ENCODE measurements around the gene SH3BP2.

SH3BP2 gene

DNA sequence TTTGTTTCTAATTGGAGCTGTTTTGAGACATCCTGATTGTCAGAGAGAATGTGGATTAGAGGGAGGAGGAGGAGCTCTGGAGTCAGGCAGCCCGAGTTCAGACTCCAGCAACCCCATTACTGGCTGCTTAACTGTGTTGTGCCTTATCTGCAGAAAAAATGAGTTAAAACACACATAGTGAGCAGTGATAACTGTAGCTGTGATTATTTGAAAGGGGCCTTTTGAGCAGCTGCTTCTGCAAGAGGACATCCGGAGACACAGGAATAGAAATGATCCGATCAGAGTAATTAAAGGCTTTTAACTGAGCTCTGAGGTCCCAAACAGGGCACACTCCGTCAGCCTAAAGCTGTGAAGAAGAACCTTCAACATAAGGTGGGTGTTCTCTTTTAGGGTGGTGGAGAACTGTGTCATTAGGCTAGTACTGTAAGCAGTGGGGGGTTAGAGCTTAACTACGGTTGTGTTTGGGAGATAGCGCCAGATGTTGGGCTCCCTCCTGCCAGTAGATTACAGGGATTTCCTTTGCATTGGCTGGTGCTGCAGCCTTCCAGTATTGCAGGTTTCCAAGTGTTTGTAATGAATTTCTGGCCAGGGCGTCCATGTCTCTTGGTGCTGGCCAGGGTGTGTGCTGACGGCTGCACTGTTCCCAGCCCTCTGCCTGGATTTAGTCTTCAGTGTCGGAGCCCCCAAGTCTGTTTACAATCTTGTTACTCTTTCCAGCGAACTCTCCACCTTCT lies 75.0 kb downstream of the SH3BP2 start:
- Histone ChIP-seq H3K4me3 (ENCODE audit: severe bottlenecking) (no peak overlapping the region), H3K27ac (ENCODE audit: poor library complexity, severe bottlenecking) (no peak overlapping the region), H3K4me1 (ENCODE audit: insufficient read depth, poor library complexity, severe bottlenecking) (no peaks in the 10 kb centered on the region)

DNA sequence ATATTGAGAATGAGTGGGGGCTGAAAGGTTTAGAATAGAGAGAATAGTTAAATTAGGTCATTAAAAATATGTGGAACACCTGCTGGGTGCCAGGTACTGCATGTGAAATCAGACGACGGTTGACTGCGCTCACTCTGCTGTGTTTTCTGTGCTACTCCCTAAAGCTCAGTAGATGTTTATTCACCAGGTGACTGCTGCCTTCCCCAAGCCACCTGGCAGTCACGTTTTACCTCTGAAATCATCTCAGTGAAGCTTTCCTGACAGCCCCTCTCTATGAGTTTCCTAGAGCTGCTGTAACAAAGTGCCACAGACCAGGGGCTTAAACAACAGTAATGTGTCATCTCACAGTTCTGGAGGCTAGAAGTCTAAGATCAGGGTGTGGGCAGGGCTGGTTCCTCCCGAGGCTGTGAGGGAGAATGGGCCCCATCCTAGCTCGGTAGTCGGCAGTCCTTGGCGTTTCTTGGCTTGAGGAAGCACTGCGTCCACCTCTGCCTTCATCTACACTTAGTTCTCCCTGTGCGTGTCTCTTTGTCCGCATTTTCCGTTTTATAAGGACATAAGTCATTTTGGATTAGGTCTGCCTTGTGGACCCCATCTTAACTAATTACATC lies 76.1 kb downstream of the SH3BP2 start:
- TF ChIP-seq, protein P1, sequence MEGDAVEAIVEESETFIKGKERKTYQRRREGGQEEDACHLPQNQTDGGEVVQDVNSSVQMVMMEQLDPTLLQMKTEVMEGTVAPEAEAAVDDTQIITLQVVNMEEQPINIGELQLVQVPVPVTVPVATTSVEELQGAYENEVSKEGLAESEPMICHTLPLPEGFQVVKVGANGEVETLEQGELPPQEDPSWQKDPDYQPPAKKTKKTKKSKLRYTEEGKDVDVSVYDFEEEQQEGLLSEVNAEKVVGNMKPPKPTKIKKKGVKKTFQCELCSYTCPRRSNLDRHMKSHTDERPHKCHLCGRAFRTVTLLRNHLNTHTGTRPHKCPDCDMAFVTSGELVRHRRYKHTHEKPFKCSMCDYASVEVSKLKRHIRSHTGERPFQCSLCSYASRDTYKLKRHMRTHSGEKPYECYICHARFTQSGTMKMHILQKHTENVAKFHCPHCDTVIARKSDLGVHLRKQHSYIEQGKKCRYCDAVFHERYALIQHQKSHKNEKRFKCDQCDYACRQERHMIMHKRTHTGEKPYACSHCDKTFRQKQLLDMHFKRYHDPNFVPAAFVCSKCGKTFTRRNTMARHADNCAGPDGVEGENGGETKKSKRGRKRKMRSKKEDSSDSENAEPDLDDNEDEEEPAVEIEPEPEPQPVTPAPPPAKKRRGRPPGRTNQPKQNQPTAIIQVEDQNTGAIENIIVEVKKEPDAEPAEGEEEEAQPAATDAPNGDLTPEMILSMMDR (IDR thresholded peaks at IDR 0.05; ENCODE audit: poor library complexity, severe bottlenecking): no peak

More for the DNA sequence above, 75.0 kb downstream of the SH3BP2 start:
- TF ChIP-seq, protein P1 (IDR thresholded peaks at IDR 0.05; ENCODE audit: poor library complexity, severe bottlenecking): no peak
- Histone ChIP-seq H3K36me3 (ENCODE audit: low read depth) (no peaks in the 10 kb centered on the region), H3K9me3 (ENCODE audit: severe bottlenecking) (no peaks in the 10 kb centered on the region), H3K27me3 (ENCODE audit: insufficient read depth, poor library complexity, severe bottlenecking) (no peaks in the 10 kb centered on the region)
- ATAC-seq (ENCODE audit: low read depth) (no peak), DNase-seq (ENCODE audit: low spot score) (no peak)

DNA sequence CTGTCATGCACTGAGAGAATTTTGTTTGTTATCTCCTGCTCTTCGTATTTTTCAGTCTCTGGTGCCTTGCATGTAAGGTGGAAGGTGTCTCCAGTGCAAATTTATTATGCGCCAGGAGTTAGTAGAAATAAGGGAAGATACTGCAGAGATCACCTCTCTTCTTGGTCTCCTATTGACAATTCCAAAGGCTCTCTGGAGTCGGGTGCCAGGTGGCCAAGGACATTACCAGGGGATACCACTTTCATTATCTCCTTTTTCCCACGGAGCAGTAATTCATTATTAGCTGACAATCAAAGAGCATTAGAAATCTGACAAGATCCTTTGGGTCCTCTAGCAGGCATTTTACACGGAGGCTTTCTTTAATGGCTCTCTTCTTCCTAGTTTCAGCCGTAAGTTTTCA lies 76.8 kb downstream of the SH3BP2 start:
- Histone ChIP-seq H3K27ac (ENCODE audit: poor library complexity, severe bottlenecking) (no peak overlapping the region), H3K36me3 (ENCODE audit: low read depth) (no peaks in the 10 kb centered on the region), H3K9me3 (ENCODE audit: severe bottlenecking) (no peaks in the 10 kb centered on the region), H3K27me3 (ENCODE audit: insufficient read depth, poor library complexity, severe bottlenecking) (no peaks in the 10 kb centered on the region), H3K4me3 (ENCODE audit: severe bottlenecking) (no peak overlapping the region), H3K4me1 (ENCODE audit: insufficient read depth, poor library complexity, severe bottlenecking) (no peaks in the 10 kb centered on the region)
- ATAC-seq (ENCODE audit: low read depth): no peak
- TF ChIP-seq, protein P1 (IDR thresholded peaks at IDR 0.05; ENCODE audit: poor library complexity, severe bottlenecking): no peak
- no peak for DNase-seq (ENCODE audit: low spot score)

More for the DNA sequence above, 76.1 kb downstream of the SH3BP2 start:
- ATAC-seq (ENCODE audit: low read depth): no peak
- no peak for DNase-seq (ENCODE audit: low spot score)
- Histone ChIP-seq H3K9me3 (ENCODE audit: severe bottlenecking) (no peaks in the 10 kb centered on the region), H3K4me1 (ENCODE audit: insufficient read depth, poor library complexity, severe bottlenecking) (no peaks in the 10 kb centered on the region), H3K27ac (ENCODE audit: poor library complexity, severe bottlenecking) (no peak overlapping the region), H3K27me3 (ENCODE audit: insufficient read depth, poor library complexity, severe bottlenecking) (no peaks in the 10 kb centered on the region), H3K36me3 (ENCODE audit: low read depth) (no peaks in the 10 kb centered on the region), H3K4me3 (ENCODE audit: severe bottlenecking) (no peak overlapping the region)

DNA sequence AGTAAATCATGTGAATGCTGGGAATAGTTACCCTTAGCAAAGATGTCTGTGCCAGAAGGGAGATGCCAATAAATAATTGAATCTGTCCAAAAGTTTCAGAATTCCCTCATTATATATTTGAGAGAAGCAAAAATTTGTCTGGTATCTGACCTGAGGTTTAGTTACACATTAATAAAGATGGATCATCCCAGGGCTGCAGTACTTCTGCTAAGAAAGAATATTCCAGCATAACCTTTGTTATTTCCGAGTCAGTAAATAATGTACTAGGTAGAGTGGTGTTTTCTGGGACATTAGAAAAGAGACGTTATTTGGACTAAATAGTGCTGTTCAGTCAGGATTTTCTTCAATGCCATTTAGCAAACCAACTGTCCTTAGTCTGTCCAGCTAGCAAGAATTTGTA lies 77.2 kb downstream of the SH3BP2 start:
- Histone ChIP-seq H3K9me3 (ENCODE audit: severe bottlenecking) (no peaks in the 10 kb centered on the region), H3K4me1 (ENCODE audit: insufficient read depth, poor library complexity, severe bottlenecking) (no peaks in the 10 kb centered on the region), H3K27me3 (ENCODE audit: insufficient read depth, poor library complexity, severe bottlenecking) (no peaks in the 10 kb centered on the region), H3K4me3 (ENCODE audit: severe bottlenecking) (no peak overlapping the region), H3K36me3 (ENCODE audit: low read depth) (no peaks in the 10 kb centered on the region), H3K27ac (ENCODE audit: poor library complexity, severe bottlenecking) (no peak overlapping the region)
- TF ChIP-seq, protein P1 (IDR thresholded peaks at IDR 0.05; ENCODE audit: poor library complexity, severe bottlenecking): no peak
- ATAC-seq (ENCODE audit: low read depth) (no peak), DNase-seq (ENCODE audit: low spot score) (no peak)

DNA sequence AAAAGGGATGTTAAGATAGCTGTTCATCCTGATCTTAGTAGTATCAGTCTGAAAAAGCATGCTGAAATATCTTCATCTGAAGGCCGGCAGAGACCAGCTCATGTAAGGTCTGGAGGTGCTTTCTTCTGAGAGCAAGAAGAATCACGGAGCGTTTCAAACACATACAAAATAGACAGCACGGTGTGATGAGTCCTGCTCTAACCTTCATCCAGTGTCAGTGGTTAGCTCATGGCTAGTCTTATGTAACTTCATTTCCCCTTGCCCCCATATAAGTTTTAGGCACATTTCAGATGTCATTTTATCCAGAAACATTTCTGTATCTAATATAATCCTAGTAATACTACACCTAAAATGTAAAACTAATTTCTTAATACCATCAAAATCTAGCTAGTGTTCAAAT lies 78.6 kb downstream of the SH3BP2 start:
- no peak for ATAC-seq (ENCODE audit: low read depth)
- H3K27ac ChIP-seq (ENCODE audit: poor library complexity, severe bottlenecking): no peak overlapping the region
- H3K27me3 ChIP-seq (ENCODE audit: insufficient read depth, poor library complexity, severe bottlenecking): no peaks in the 10 kb centered on the region
- no peaks in the 10 kb centered on the region for H3K9me3 ChIP-seq (ENCODE audit: severe bottlenecking)
- TF ChIP-seq, protein P1 (IDR thresholded peaks at IDR 0.05; ENCODE audit: poor library complexity, severe bottlenecking): no peak
- no peak for DNase-seq (ENCODE audit: low spot score)
- peaks cover 10% of the 10 kb centered on the region for H3K36me3 ChIP-seq (ENCODE audit: low read depth)
- no peak overlapping the region for H3K4me3 ChIP-seq (ENCODE audit: severe bottlenecking)
- H3K4me1 ChIP-seq (ENCODE audit: insufficient read depth, poor library complexity, severe bottlenecking): no peaks in the 10 kb centered on the region
